Measurements from ENCODE around the gene STAG1.
A peak's percentile ranks its signal among the peaks of the same experiment; 100 is the strongest.
"Not testable (repeated sequence)": the region's sequence is repeated elsewhere in the genome, so short reads cannot be mapped to it uniquely, and the experiment has no call there.

The STAG1 gene

DNA sequence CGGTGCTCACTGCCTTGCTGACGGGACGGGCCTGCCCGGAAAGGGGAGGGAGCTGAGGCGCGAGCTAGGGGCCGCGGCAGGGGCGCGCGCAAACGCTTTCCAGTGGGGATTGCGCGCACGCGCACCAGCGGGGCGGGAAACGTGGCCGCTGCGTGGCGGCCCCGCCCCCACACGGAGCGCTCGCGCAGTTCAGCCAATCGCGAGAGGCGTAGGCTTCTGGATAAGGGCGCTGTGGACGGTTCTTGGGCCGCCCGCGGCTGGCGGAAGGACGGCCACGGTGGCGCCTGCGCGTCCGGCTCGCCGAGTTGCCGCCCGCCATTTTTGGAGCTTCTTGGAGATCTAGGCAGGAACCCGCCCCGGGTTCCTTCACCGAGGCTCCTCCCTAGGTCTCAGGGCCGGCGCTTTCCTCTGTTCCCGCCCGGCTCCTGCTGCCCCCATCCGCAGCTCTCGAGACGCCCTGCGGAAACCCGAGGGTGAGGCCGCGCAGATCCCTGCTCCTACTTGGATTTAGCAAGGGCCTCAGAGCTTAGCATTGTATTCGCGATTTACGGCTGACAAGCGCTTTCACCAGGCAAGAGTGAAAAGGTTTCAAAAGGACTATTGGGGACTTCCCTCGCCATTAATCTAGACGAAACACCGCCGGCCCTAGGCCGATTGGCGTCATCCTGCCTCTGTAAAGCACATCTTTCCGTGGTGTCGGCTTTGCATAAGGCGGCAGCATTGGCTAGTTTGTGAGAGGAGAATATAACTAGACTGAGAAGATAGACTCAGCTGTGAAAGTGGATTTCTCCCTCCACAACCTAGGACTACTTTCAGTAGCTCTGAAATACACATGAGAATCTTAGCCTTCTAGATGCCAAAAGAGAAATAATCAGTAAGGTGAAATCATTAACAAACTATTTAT lies 496 bp upstream of the STAG1 start:
- peak overlapping the region; percentile 79 for H3K4me3 ChIP-seq (ENCODE audit: low read depth, low read length)
- no peaks in the 10 kb centered on the region for H3K9me3 ChIP-seq (ENCODE audit: control insufficient read depth, low read length)
- no peaks in the 10 kb centered on the region for H3K36me3 ChIP-seq (ENCODE audit: control insufficient read depth, insufficient read depth, low read length)
- H3K79me2 ChIP-seq: peaks cover 18% of the 10 kb centered on the region
- H3K4me1 ChIP-seq: peaks cover 9% of the 10 kb centered on the region
- H3K4me2 ChIP-seq (ENCODE audit: low read length): peak overlapping the region; percentile 80
- H3K9ac ChIP-seq: peak overlapping the region; percentile 68
- H3K27me3 ChIP-seq (ENCODE audit: control insufficient read depth, insufficient read depth, low read length): no peaks in the 10 kb centered on the region
- H3K27ac ChIP-seq: peak overlapping the region; percentile 96
- peak; percentile 19 for TF ChIP-seq CTCF (IDR thresholded peaks at IDR 0.05)
- H2AFZ ChIP-seq: peak overlapping the region; percentile 86

DNA sequence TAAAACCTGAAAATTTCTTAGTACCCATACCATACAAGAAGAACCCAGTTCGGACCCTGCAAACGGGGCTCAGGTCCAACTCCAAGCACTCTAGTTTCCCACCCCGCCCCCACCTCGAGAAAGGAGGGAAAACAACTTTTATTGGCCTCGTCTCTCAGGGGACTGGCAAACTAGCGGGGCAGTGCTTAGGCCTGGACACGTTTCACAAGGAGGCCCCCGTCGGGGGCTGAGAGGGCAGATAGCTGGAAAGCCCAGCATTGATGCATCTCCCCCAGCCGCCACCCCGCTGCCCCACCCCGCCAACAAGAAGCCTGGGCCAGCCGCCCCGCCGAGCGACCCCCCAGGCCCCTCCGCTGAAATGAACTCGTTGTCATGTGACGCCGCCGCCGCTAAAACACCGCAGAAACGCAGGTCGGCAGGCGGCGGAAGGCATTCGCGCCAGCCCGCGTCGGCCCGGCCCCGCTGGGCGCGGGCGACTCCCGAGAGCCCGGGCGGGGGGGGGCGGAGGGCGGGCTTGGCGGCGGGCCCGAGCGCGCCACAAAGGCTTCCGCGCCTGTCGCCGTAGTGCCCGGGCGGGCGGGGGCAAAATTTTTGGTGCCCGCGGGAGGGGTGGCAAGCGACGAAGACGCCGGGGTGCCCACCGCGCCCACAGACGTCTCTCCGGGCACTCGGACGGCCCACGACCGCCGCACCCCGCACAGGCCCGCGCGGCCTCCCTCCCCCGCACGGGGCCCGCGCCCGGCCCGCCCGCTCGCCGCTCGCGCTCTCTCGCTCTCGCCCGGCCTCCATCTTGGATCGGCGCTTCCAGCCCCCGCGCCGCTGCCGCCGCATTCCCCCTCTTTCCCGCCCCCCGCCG lies 634 bp downstream of the STAG1 start:
- Histone ChIP-seq H3K79me2 (peaks cover 25% of the 10 kb centered on the region), H3K9me3 (ENCODE audit: control insufficient read depth, low read length) (no peaks in the 10 kb centered on the region), H2AFZ (peak overlapping the region; percentile 87), H3K4me2 (ENCODE audit: low read length) (peak overlapping the region; percentile 96), H3K27me3 (ENCODE audit: control insufficient read depth, insufficient read depth, low read length) (no peaks in the 10 kb centered on the region), H3K9ac (peak overlapping the region; percentile 81), H3K27ac (peak overlapping the region; percentile 96), H3K4me3 (ENCODE audit: low read depth, low read length) (peak overlapping the region; percentile 79), H3K4me1 (peaks cover 9% of the 10 kb centered on the region), H3K36me3 (ENCODE audit: control insufficient read depth, insufficient read depth, low read length) (no peaks in the 10 kb centered on the region)
- no peak for TF ChIP-seq CTCF (IDR thresholded peaks at IDR 0.05)

DNA sequence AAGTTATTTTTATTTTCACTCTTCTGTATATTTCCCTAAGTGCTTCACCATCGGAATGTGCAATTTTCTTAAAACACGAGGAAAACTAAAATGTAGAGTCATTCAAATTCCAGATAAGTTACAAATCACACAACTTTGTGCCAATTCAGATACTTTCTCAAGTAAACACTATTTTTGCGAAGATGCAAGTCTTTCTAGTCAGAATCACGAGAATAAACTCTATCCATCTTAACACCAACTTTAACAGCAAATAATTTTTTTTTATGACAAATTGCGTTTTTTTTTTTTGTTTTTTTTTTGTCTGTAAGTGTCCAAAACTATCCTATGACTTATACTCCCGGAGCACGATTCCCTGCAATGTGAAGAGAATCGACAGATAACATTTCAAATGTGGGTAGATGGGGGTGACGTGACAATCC lies 1.3 kb downstream of the STAG1 start:
- Histone ChIP-seq H2AFZ (peak overlapping the region; percentile 87), H3K27ac (peak overlapping the region; percentile 96), H3K4me2 (ENCODE audit: low read length) (peak overlapping the region; percentile 96), H3K4me1 (peaks cover 9% of the 10 kb centered on the region), H3K9me3 (ENCODE audit: control insufficient read depth, low read length) (no peaks in the 10 kb centered on the region), H3K36me3 (ENCODE audit: control insufficient read depth, insufficient read depth, low read length) (no peaks in the 10 kb centered on the region), H3K9ac (peak overlapping the region; percentile 46), H3K79me2 (peaks cover 28% of the 10 kb centered on the region), H3K27me3 (ENCODE audit: control insufficient read depth, insufficient read depth, low read length) (no peaks in the 10 kb centered on the region), H3K4me3 (ENCODE audit: low read depth, low read length) (peak overlapping the region; percentile 79)
- TF ChIP-seq CTCF (IDR thresholded peaks at IDR 0.05): no peak

GRCh38 chr3:136750209-136750896 lies 1.8 kb downstream of the STAG1 start:
- TF ChIP-seq CTCF (IDR thresholded peaks at IDR 0.05): no peak
- no peaks in the 10 kb centered on the region for H3K27me3 ChIP-seq (ENCODE audit: control insufficient read depth, insufficient read depth, low read length)
- H3K4me1 ChIP-seq: peaks cover 9% of the 10 kb centered on the region
- no peaks in the 10 kb centered on the region for H3K36me3 ChIP-seq (ENCODE audit: control insufficient read depth, insufficient read depth, low read length)
- H3K27ac ChIP-seq: peak overlapping the region; percentile 96
- no peak overlapping the region for H2AFZ ChIP-seq
- no peaks in the 10 kb centered on the region for H3K9me3 ChIP-seq (ENCODE audit: control insufficient read depth, low read length)
- H3K4me2 ChIP-seq (ENCODE audit: low read length): peak overlapping the region; percentile 96
- no peak overlapping the region for H3K9ac ChIP-seq
- H3K79me2 ChIP-seq: peaks cover 30% of the 10 kb centered on the region
- peak overlapping the region; percentile 79 for H3K4me3 ChIP-seq (ENCODE audit: low read depth, low read length)

DNA sequence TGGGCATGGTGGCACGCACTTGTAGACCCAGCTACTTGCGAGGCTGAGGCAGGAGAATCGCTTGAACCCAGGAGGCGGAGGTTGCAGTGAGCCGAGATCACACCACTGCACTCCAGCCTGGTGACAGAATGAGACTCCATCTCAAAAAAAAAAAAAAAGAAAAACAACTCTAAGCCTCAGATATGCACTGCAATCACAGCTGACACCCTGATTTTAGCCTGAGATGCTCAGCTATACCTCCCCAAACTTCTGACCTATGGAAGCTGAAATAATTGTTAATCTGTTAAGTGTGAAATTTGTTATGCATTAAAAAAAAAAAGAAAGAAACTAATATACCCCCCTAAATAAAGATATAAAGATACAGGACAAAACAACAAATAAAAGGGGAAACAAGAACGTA lies 2.6 kb downstream of the STAG1 start:
- not testable (repeated sequence) for H3K36me3 ChIP-seq (ENCODE audit: control insufficient read depth, insufficient read depth, low read length); H3K27me3 ChIP-seq (ENCODE audit: control insufficient read depth, insufficient read depth, low read length); H2AFZ ChIP-seq; H3K9me3 ChIP-seq (ENCODE audit: control insufficient read depth, low read length); H3K4me2 ChIP-seq (ENCODE audit: low read length); H3K4me1 ChIP-seq; H3K9ac ChIP-seq; H3K27ac ChIP-seq; H3K4me3 ChIP-seq (ENCODE audit: low read depth, low read length)
- peaks cover 36% of the 10 kb centered on the region for H3K79me2 ChIP-seq
